ENCODE measurements around the gene CRAMP1.

DNA sequence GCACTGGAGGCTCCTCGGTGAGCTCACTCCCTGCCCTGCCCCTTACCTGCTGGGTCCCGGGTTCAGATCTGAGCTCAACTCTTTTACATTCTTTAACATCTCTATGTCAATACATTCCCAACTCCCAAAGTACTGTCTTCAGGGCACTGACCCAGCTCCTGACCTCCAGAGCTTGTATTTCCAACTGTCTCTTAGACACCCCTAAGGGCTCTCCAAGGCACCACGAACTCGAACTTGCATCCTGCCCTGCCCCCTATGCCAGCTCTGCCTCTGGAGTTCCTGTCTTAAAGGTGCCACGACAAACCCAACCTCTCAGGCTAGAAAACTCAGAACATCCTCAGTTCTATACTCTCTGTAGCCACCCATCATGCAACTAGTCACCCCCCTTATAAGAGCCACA lies 38.9 kb upstream of the CRAMP1 start:
- TF ChIP-seq TAF1 (IDR thresholded peaks at IDR 0.05; ENCODE audit: borderline replicate concordance, insufficient read depth, low read length) (no peak), POLR2AphosphoS5 (IDR thresholded peaks at IDR 0.05; ENCODE audit: low read depth, low read length) (no peak), FOXP2 (optimal IDR thresholded peaks at IDR 0.05; ENCODE audit: borderline replicate concordance, extremely low read depth, extremely low read length, insufficient read depth) (no peak)
